Measurements from ENCODE around the gene TSEN54. TPM values are rescaled to one million over a fixed set of nuclear protein-coding genes. Genes with fewer than 3 reads are reported as not detected.

The TSEN54 gene
- total RNA-seq, 1 donor from 2014 or later: 24.0 TPM

DNA sequence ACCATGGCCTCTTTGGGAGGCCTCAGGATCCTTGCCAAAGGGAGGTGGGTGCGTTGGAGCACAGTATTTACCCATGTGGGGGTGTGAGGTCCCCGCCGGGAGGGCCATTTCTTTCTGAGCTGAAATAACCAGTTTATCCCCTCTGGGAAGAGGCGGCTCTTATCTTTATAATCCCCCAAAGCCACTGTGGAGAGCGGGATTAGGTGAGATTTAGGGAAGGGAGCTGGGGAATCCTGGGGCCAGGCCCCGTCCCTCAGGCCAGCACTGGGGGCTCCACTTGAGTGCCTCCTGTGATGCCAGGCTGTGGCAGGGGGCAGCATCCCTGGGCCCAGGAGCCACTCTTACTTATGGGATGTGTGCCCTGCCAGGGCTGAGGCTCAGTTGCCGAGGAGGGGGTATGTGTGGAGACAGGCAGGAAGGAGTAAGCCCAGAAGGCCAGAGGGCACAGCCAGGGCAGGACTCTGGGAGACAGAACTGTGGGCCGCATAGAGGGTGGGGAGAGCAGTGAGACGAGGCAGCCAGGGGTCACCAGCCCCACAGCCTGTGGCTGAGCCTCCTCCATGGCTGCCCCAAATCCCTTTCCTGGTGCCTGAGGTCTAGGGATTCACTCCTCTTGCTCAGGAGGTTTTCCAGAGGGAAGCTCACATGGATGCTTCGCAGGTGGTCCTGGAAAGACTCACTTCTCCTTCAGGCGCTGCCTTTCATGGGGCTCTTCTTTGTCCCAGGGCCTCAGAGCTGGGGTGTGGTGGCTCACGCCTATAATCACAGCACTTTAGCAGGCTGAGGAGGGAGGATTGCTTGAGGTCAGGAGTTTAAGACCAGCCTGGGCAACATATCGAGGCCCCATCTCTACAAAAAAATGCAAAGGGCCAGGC is 34.9 kb upstream of the TSEN54 start:
- DNase-seq (ENCODE audit: low read depth): no peak
- TF ChIP-seq, protein P1, sequence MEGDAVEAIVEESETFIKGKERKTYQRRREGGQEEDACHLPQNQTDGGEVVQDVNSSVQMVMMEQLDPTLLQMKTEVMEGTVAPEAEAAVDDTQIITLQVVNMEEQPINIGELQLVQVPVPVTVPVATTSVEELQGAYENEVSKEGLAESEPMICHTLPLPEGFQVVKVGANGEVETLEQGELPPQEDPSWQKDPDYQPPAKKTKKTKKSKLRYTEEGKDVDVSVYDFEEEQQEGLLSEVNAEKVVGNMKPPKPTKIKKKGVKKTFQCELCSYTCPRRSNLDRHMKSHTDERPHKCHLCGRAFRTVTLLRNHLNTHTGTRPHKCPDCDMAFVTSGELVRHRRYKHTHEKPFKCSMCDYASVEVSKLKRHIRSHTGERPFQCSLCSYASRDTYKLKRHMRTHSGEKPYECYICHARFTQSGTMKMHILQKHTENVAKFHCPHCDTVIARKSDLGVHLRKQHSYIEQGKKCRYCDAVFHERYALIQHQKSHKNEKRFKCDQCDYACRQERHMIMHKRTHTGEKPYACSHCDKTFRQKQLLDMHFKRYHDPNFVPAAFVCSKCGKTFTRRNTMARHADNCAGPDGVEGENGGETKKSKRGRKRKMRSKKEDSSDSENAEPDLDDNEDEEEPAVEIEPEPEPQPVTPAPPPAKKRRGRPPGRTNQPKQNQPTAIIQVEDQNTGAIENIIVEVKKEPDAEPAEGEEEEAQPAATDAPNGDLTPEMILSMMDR (conservative IDR thresholded peaks at IDR 0.05; ENCODE audit: low read depth, low read length): no peak
- no peak overlapping the region for H3K4me3 ChIP-seq (ENCODE audit: low read depth, low read length)

DNA sequence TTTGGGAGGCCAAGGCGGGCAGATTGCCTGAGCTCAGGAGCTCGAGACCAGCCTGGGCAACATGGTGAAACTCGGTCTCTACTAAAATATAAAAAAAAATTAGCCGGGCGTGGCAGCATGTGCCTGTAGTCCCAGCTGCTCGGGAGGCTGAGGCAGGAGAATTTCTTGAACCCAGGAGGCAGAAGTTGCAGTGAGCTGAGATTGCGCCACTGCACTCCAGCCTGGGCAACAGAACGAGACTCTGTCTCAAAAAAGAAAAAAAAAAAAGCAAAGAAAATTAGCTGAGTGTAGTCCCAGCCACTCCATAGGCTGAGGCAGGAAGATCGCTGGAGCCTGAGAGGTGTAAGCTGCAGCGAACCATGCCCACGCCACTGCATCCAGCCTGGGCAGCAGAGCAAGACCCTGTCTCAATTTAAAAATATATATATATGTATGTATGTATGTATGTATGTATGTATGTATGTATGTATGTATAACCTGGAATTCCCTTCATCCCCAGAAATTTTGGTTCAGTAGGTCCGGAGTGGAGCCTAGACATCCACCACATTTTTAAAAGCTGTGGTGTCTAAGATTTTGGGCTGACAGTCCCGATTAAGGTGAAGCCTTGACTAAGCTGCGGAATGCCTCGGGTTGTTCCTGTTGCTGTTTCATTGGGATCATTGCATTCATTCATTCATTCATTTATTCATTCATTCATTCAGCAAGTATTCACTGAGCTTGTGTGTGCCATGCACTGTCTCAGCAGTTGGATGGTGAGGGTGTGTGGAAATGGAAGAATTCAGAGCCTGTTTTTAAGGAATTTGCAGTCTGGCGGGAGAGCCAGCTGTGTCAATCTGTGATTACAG is 34.0 kb upstream of the TSEN54 start:
- no peak for DNase-seq (ENCODE audit: low read depth)
- TF ChIP-seq, protein P1 (conservative IDR thresholded peaks at IDR 0.05; ENCODE audit: low read depth, low read length): no peak

DNA sequence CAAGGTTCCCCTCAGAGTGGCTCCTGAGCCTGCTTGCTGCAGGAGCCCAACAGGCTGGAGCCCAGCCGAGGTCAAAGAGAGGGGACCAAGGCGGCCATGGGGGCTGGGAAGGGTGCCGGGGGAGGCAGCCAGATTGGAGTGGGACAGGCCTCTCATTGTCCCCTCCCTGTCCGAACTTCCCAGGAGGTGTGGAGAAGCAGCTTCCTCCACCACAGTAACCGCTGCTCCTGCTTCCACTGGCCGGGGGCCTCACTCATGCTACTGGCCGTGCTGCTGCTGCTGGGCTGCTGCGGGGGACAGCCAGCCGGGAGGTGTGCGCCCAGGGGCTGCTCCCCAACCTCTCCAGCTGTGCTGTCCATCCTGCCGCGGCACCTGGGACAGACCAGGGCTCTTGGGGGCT is 30.6 kb upstream of the TSEN54 start:
- TF ChIP-seq, protein P1 (conservative IDR thresholded peaks at IDR 0.05; ENCODE audit: low read depth, low read length): no peak
- no peak for DNase-seq (ENCODE audit: low read depth)
- H3K4me3 ChIP-seq (ENCODE audit: low read depth, low read length): no peak overlapping the region

More for the DNA sequence above, 34.0 kb upstream of the TSEN54 start:
- no peak overlapping the region for H3K4me3 ChIP-seq (ENCODE audit: low read depth, low read length)

DNA sequence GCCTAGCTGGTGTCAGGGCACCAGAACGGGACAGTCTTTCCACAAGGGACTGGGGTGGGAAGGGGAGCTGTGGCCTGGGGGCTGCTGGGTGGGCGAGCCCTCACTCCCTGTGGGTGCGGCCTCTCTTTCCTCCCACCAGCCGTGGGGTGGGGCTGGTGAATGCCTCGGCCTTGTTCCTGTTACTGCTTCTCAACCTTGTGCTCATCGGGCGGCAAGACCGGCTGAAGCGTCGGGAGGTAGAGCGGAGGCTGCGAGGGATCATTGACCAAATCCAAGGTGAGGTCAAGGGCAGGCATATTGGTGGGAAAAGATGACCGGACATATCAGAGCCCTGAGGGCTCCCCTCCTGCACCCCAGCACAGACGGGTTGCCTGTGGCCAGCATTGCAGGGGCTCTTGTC is 30.2 kb upstream of the TSEN54 start:
- DNase-seq (ENCODE audit: low read depth): no peak
- H3K4me3 ChIP-seq (ENCODE audit: low read depth, low read length): no peak overlapping the region
- TF ChIP-seq, protein P1 (conservative IDR thresholded peaks at IDR 0.05; ENCODE audit: low read depth, low read length): no peak

DNA sequence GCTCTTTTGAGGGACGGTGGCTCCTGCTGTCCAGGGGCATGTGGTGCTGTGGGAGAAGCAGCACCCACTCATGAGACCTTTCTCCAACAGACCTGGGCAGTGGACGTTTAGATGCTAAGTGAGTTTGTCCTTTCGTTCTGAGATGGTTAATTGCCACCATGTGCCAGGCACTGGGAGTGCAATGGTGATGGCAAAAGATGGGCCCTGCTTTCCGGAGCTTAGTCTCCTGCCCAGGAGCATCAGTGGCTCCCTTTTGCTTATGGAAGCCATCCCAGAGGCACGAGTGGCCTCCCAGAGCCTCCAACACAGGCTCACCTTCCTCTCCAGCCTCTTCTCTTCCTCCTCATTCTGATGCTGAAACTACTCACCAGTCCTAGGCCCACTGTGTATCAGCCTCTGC is 29.4 kb upstream of the TSEN54 start:
- no peak for DNase-seq (ENCODE audit: low read depth)
- TF ChIP-seq, protein P1 (conservative IDR thresholded peaks at IDR 0.05; ENCODE audit: low read depth, low read length): no peak
- no peak overlapping the region for H3K4me3 ChIP-seq (ENCODE audit: low read depth, low read length)

DNA sequence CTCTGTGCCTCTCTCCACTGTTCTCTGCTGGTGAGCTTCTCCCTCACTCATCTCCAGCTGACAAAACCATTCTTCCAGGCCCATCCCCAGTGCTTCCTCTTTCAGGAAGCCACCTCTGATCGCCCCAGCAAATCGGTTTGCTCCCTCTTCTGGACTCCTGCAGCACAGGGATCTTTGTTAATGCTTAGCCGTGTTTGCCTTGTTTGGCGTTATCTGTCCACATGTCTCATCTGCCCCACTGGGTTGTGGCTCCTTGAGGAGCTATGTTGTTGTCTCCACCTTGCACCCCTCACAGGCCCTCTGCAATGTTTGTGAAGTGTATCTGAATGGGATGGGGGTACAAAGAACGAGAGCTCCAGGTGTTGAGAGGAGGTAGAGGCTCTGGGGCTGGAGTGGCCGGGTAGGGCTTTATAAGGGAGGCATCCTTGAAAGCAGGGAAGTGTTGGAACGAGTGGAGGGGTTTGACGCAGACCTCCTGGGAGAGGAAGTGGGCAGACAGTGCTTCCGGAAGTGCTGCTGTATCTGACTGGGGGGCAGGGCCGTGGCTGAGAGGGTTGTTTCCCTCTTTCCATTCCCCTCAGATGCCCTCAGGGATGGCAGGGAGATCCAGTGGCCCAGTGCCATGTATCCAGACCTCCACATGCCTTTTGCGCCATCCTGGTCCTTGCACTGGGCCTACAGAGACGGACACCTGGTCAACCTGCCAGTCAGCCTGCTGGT is 28.8 kb upstream of the TSEN54 start:
- TF ChIP-seq, protein P1 (conservative IDR thresholded peaks at IDR 0.05; ENCODE audit: low read depth, low read length): peak; percentile 23
- DNase-seq (ENCODE audit: low read depth): no peak
- no peak overlapping the region for H3K4me3 ChIP-seq (ENCODE audit: low read depth, low read length)
